ENCODE measurements around the gene ARL16. TPM values are rescaled to one million over a fixed set of nuclear protein-coding genes. Genes with fewer than 3 reads are reported as not detected.
A peak's percentile ranks its signal among the peaks of the same experiment; 100 is the strongest.

ARL16 gene
- total RNA-seq, 2 donors from 2014 or later: 24.6 to 25.0 TPM

DNA sequence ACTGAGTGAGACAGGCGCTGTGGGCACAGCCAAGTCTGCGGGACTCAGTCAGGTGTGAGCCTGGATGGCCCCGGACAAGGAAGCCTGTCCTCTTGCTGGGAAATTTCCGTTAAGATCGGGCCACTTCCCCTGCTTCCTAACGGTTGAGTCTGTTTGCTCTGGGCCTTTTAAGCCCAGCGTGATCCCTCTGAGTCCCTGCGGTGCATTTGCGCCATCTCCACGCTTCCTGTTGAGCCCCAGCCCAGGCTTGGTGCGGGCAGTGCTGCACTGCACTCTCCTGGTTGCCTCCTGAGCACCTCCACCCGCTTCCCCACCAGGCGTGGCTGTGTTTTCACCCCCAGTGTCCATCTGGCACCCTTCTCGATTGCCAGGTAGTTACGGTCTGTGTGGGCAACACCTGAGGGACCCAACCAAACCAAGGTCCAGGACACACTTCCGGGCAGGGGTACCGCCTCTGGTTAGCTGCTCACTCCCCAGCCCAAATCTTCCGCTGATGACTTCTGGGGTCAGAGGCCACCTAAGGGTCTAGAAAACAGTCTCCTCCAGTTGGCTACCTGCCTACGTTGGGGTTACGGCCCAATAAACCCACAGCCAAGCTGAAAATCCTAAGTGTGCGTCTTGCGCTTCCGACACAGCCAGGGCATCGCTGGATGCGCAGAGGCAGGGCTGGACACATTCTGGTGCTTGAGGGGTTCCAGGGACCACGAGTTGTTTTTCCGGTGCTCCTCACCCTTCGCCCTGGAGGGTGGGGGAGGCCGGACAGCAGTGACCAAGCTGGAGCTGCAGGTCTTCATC, 27.1 kb upstream of the ARL16 start:
- intact Hi-C loops (cut with DNase I): no loop called here
- TF ChIP-seq, protein P1, sequence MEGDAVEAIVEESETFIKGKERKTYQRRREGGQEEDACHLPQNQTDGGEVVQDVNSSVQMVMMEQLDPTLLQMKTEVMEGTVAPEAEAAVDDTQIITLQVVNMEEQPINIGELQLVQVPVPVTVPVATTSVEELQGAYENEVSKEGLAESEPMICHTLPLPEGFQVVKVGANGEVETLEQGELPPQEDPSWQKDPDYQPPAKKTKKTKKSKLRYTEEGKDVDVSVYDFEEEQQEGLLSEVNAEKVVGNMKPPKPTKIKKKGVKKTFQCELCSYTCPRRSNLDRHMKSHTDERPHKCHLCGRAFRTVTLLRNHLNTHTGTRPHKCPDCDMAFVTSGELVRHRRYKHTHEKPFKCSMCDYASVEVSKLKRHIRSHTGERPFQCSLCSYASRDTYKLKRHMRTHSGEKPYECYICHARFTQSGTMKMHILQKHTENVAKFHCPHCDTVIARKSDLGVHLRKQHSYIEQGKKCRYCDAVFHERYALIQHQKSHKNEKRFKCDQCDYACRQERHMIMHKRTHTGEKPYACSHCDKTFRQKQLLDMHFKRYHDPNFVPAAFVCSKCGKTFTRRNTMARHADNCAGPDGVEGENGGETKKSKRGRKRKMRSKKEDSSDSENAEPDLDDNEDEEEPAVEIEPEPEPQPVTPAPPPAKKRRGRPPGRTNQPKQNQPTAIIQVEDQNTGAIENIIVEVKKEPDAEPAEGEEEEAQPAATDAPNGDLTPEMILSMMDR (IDR thresholded peaks at IDR 0.05): no peak
- peak overlapping the region; percentile 69 to 81 for H3K9ac ChIP-seq (ENCODE audit: low read depth in 2 of 2, low read length in 2 of 2)
- peak overlapping the region; percentile 68 for H3K27ac ChIP-seq
- peak overlapping the region; percentile 75 for H3K4me3 ChIP-seq
- peak; percentile 51 for DNase-seq
- H3K9me3 ChIP-seq: no peaks in the 10 kb centered on the region
- H3K36me3 ChIP-seq: peaks cover 9% of the 10 kb centered on the region
- no peaks in the 10 kb centered on the region for H3K27me3 ChIP-seq
- H3K4me1 ChIP-seq: peaks cover 35% of the 10 kb centered on the region

DNA sequence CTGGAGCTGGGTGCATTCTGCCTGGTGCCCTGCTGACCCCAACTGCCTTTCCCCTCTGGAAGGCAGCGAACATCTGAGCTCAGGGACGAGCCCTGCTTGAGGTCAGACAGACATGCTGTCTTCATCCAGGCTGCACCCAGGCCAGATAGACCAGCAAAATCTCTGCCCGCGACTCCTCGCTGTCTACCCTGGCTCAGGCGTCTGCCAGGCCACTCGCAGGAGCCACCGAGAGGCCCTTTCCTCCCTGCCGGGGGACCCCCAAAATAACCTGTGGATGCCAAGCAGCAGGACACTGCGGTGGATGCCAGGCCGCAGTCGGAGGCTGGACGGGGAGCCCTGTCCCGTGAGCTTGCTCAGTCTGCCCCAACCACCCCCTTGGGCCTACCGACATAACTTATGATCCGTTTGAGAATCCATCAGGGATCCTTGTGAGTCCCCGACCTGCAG, 25.2 kb upstream of the ARL16 start:
- no peaks in the 10 kb centered on the region for H3K9me3 ChIP-seq
- no peak overlapping the region for H3K27ac ChIP-seq
- H3K9ac ChIP-seq (ENCODE audit: low read depth in 2 of 2, low read length in 2 of 2): no peak overlapping the region
- peaks cover 38% of the 10 kb centered on the region for H3K4me1 ChIP-seq
- intact Hi-C loops (cut with DNase I): no loop called here
- TF ChIP-seq, protein P1 (IDR thresholded peaks at IDR 0.05): no peak
- no peaks in the 10 kb centered on the region for H3K27me3 ChIP-seq
- no peak overlapping the region for H3K4me3 ChIP-seq
- DNase-seq: no peak
- peaks cover 9% of the 10 kb centered on the region for H3K36me3 ChIP-seq

DNA sequence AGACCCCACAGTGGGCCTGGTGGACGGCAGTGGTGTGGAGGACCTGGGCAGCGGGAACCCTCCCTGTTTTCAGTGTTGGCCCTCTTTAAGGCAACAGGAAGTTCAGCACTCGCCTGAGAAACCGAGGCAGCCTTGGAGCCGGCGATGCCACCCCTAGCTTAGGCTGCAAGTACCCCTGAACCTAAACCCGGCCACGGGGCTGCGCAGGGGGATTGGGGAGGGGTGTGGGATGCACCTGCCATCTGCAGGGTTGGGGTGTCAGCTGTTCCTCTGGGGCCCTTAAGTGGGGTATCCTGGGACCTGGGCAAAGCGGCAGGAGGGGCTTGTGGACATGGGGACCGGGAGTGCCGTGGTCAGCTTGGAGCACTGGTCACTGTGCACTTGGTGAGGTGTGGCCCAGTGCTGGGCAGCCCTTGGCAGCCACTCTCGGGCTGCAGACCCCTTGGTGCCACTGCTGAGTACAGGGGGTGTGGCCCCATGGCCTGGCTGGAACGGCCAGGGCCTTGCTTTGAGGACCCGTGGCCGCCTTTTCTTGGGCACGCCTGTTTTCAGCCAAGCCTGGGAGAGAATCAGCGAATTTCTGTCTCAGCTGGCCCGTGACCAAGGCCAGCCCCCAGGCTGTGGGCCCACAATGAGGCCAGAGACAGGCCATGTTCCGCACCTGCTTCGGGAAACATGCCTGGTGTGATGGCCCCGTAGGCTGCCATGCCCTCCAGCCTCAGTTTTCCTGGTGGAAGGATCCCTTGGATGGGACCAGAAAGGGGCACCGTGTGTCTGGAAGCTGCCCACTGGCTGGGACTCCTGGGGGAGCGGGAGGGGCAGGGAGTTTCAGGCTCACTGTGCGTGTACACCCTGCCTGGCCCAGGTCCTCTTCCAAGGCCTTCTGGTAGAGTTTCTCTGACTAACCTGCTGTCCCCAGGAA, 24.4 kb upstream of the ARL16 start:
- no peaks in the 10 kb centered on the region for H3K9me3 ChIP-seq
- TF ChIP-seq, protein P1 (IDR thresholded peaks at IDR 0.05): no peak
- H3K9ac ChIP-seq (ENCODE audit: low read depth in 2 of 2, low read length in 2 of 2): no peak overlapping the region
- H3K36me3 ChIP-seq: peaks cover 9% of the 10 kb centered on the region
- no peak for DNase-seq
- H3K4me1 ChIP-seq: peaks cover 31% of the 10 kb centered on the region
- intact Hi-C loops (cut with DNase I): no loop called here
- no peak overlapping the region for H3K4me3 ChIP-seq
- H3K27me3 ChIP-seq: no peaks in the 10 kb centered on the region
- no peak overlapping the region for H3K27ac ChIP-seq

DNA sequence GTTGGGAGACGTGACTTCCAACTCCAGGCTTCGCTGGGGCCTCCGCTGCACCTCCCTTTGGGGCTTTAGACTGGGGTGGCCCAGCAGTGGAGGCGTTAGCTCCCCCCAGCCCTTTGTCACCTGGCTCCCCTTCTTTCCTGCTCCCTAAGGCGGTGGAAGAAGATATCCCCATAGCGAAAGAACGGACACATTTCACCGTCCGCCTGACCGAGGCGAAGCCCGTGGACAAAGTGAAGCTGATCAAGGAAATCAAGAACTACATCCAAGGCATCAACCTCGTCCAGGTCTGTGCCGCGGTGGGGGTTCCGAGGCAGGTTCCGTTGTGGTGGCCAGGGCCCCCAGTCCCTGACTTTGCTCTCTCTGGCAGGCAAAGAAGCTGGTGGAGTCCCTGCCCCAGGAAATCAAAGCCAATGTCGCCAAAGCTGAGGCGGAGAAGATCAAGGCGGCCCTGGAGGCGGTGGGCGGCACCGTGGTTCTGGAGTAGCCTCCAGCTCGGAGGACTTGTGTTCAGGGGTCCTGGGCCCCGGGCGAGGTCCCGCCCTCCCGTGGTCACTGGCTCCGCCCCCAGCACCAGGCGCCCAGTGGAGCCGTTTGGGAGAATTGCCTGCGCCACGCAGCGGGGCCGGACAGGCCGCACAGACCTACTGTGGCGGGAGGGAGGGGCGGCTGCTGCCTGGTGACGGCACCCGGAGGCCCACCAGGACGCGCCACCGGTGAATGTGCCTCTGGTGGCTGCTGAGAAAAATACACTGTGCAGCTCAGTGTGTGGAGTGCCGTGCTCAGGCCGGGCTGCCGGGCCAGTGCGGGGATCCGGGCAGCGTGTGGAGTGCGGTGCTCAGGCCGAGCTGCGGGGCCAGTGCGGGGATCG, 23.4 kb upstream of the ARL16 start:
- Histone ChIP-seq H3K9me3 (no peaks in the 10 kb centered on the region), H3K4me1 (peaks cover 28% of the 10 kb centered on the region), H3K4me3 (no peak overlapping the region), H3K9ac (ENCODE audit: low read depth in 2 of 2, low read length in 2 of 2) (no peak overlapping the region), H3K36me3 (peaks cover 9% of the 10 kb centered on the region), H3K27ac (no peak overlapping the region), H3K27me3 (no peaks in the 10 kb centered on the region)
- DNase-seq: no peak
- intact Hi-C loops (cut with DNase I): no loop called here
- TF ChIP-seq, protein P1 (IDR thresholded peaks at IDR 0.05): no peak

DNA sequence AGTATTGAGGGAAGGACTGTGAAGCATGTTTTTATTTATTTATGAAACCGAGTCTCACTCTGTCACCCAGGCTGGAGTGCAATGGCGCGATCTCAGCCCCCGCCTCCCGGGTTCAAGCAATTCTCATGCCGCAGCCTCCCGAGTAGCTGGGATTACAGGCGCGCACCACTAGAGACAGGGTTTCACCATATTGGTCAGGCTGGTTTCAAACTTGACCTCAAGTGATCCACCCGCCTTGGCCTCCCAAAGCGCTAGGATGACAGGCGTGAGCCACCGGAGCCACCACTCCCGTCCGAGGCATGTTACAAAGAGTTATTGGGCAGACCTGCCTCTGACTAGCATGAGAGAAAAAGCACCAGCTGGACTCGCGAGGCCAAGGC, 22.6 kb upstream of the ARL16 start:
- TF ChIP-seq, protein P1 (IDR thresholded peaks at IDR 0.05): no peak
- no peak for DNase-seq
- H3K36me3 ChIP-seq: peaks cover 9% of the 10 kb centered on the region
- H3K9me3 ChIP-seq: no peaks in the 10 kb centered on the region
- intact Hi-C loops (cut with DNase I): no loop called here
- H3K27ac ChIP-seq: no peak overlapping the region
- H3K4me3 ChIP-seq: no peak overlapping the region
- peaks cover 31% of the 10 kb centered on the region for H3K4me1 ChIP-seq
- no peak overlapping the region for H3K9ac ChIP-seq (ENCODE audit: low read depth in 2 of 2, low read length in 2 of 2)
- H3K27me3 ChIP-seq: no peaks in the 10 kb centered on the region
